ENCODE results near the gene GRK5.

DNA sequence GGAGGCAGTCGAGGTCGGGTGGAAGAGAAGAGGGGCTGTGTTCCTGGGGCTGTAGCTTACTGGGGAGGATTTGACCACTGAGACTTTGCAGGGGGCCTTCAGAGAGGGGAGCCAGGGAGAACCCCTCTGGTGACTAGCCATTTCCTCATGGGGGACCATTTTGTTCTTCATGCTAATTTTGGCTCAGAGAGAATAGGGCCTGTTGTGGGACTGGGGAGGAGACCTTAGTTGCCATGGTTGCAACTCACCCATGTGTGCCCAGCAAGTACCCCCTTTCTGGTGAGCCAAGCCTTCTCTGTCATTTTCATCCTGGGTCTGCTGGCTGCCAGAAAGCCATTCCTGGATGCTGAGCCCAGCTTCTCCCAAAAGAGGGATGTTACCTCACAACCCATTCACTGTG lies 120.9 kb downstream of the GRK5 start:
- TF ChIP-seq POLR2A (IDR thresholded peaks at IDR 0.05; ENCODE audit: low read length) (no peak), GATA1 (IDR thresholded peaks at IDR 0.05; ENCODE audit: low read depth, low read length) (no peak)

Data from erythroblast (primary cell).